ENCODE results near the gene PDCD11.
A peak's percentile ranks its signal among the peaks of the same experiment; 100 is the strongest.

The PDCD11 gene

DNA sequence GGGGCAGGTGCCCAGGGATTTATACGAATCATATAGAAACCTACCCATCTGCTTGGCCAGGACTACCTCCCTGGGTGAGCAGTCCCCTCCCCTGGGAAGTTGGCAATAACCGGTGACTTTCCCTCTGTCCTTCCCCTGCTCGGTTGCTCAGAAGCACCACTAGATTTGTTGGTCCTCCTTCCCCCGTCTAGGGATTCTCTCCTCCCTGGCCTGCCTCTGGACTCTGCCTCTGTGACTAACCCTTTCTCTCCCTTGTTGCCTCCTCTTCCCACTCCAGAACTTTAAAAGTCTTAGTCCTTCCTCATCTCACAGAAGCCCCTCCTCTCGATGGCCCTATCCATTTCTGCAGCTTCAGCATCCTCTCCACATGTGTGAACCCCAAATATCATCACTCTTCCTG lies 72.8 kb downstream of the PDCD11 start:
- POLR2A ChIA-PET = no interaction called here
- DNase-seq (ENCODE audit: extremely low spot score) = no peak
- CTCF ChIA-PET = interaction anchor here (0.7 kb wide), 1 partner anchor 12 kb away, joined by 3 read pairs; no protein-coding TSS in a partner anchor
- no peak for TF ChIP-seq FOXM1 (IDR thresholded peaks at IDR 0.05; ENCODE audit: borderline replicate concordance)
- TF ChIP-seq BHLHE40 (IDR thresholded peaks at IDR 0.05; ENCODE audit: borderline replicate concordance) = no peak
- TF ChIP-seq ARNT (IDR thresholded peaks at IDR 0.05) = no peak
- TF ChIP-seq FOXA1 (IDR thresholded peaks at IDR 0.05) = no peak
- TF ChIP-seq, protein P1, sequence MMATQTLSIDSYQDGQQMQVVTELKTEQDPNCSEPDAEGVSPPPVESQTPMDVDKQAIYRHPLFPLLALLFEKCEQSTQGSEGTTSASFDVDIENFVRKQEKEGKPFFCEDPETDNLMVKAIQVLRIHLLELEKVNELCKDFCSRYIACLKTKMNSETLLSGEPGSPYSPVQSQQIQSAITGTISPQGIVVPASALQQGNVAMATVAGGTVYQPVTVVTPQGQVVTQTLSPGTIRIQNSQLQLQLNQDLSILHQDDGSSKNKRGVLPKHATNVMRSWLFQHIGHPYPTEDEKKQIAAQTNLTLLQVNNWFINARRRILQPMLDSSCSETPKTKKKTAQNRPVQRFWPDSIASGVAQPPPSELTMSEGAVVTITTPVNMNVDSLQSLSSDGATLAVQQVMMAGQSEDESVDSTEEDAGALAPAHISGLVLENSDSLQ (IDR thresholded peaks at IDR 0.05) = no peak
- TF ChIP-seq LEF1 (IDR thresholded peaks at IDR 0.05; ENCODE audit: borderline replicate concordance) = no peak
- TF ChIP-seq ELF4 (IDR thresholded peaks at IDR 0.05) = no peak
- no peak for TF ChIP-seq NFRKB (IDR thresholded peaks at IDR 0.05)
- no peak for TF ChIP-seq FOXK2 (IDR thresholded peaks at IDR 0.05)
- TF ChIP-seq SP1 (IDR thresholded peaks at IDR 0.05) = no peak
- no peak for TF ChIP-seq ZNF384 (IDR thresholded peaks at IDR 0.05)
- TF ChIP-seq HDGF (IDR thresholded peaks at IDR 0.05; ENCODE audit: borderline replicate concordance) = no peak
- TF ChIP-seq L3MBTL2 (conservative IDR thresholded peaks at IDR 0.05) = no peak
- no peak for TF ChIP-seq CTBP1 (IDR thresholded peaks at IDR 0.05; ENCODE audit: borderline replicate concordance)
- TF ChIP-seq SUZ12 (IDR thresholded peaks at IDR 0.05) = no peak

DNA sequence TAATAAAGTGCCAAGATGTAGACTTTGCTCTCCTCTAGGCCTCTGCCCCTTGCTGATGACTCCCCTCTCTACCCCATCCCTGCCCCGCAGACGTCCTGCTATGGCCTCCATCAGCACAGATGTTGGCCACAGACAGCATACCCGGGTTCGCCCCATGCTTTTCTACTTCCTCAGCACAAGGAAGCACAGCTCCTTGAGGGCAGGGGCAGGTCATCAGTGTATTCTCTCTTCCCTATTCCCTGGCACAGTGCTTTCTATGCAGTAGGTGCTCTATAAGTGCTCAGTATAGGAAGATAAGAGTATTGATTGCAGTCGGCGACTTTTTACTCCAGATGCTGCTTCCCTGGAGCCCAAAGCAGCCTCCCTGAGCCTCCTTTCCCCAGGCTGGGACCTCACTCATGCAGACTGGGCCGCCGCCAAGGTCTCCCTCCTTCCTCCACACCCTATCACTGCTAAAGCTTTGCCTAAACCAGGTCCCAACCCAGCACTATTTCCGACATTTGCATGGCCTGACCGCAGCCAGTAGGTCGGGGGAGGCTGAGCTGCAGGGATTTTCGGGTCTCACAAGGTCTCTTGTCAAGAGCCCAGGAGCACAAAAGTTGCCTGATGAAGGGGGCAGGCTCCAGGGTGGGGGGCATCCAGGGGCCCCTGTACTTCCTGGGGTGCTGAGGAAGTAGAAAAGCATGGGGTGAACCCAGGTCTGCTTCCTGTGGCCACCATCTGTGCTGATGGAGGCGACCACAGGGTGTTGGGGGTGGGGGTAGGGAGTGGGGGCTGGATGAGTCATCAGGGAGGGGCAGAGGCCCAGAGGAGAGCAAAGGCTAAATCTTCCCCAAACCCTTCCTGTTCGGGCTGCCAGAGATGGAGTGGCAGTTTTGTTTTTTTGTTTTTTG lies 74.6 kb downstream of the PDCD11 start:
- ChIA-PET POLR2A (no interaction called here), CTCF (interaction anchor here (0.7 kb wide), 1 partner anchor 18 kb away, joined by 3 read pairs; no protein-coding TSS in a partner anchor)
- TF ChIP-seq NFRKB (IDR thresholded peaks at IDR 0.05) (no peak), SUZ12 (IDR thresholded peaks at IDR 0.05) (no peak), TARDBP (IDR thresholded peaks at IDR 0.05) (no peak)
- no peak for DNase-seq (ENCODE audit: extremely low spot score)

DNA sequence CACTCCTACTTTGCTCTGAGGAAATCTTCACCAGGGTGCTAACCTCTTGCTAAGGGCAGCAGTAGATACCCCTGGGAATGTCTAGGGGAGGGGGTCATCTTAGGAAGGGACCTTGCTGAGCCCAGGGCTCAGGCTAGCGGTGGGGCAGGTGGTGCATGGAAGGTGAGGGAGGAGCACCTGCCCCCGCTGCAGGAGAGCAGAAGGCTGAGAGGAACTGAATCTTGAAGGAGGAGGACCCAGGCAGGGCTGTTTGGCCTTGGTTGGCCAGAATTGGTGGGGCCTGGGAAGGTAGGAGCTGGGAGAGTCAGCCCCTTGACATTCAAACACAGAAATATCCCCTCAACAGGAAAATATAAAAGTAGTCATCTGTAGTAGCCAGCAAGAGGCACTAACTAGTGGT lies 75.6 kb downstream of the PDCD11 start:
- ChIA-PET CTCF (interaction anchor here (1.5 kb wide), 1 partner anchor 14 kb away, joined by 4 read pairs; no protein-coding TSS in a partner anchor), POLR2A (no interaction called here)
- TF ChIP-seq TARDBP (IDR thresholded peaks at IDR 0.05) = no peak
- TF ChIP-seq, protein P1 (IDR thresholded peaks at IDR 0.05) = no peak
- DNase-seq (ENCODE audit: extremely low spot score) = no peak

DNA sequence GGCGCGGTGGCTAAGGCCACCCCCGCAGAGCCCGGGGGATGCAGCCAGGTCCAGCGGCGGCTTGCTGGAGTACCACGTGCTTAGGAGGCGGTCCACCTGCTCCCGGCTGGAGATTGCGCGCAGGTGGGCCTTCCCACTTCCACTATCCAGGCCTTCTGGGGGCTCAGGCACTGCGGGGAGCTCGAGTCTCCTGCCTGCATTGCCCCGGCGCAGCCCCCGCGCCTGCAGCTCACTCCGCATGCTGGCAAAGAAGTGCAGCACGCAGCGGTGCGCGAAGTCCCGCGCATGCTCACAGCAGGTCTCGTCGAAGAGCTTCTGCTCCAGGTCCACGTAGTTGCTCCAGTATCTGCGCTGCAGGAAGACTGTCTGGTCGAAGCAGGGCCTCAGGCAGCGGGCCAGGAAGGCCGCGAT lies 76.8 kb downstream of the PDCD11 start:
- DNase-seq (ENCODE audit: extremely low spot score) = no peak
- ChIA-PET POLR2A (no interaction called here), CTCF (interaction anchor here (1.5 kb wide), 1 partner anchor 12 kb away, joined by 4 read pairs; no protein-coding TSS in a partner anchor)
- TF ChIP-seq BHLHE40 (IDR thresholded peaks at IDR 0.05; ENCODE audit: borderline replicate concordance) (no peak), ZNF384 (IDR thresholded peaks at IDR 0.05) (no peak), CTBP1 (IDR thresholded peaks at IDR 0.05; ENCODE audit: borderline replicate concordance) (no peak), TARDBP (IDR thresholded peaks at IDR 0.05) (no peak), ELF4 (IDR thresholded peaks at IDR 0.05) (no peak)

DNA sequence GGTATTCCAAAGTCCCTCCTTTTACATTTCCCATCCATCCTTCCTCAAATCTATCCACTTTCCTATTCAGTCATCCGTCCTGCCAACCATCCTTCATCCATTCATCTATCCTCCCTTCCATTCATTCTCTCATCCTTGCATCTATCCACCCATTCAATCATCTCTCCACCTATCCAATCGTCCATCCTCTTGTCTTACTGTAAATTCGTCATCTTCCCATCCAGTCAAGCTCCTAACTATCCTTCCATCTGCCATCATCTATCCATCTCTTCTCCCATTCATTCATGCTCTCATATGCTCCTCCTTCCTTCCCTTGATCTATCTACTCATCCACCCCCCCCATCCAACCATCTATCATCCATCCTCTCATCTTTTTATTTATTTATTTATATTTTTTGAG lies 77.7 kb downstream of the PDCD11 start:
- TF ChIP-seq ZNF384 (IDR thresholded peaks at IDR 0.05) = no peak
- no peak for TF ChIP-seq SUZ12 (IDR thresholded peaks at IDR 0.05)
- no peak for TF ChIP-seq FOXK2 (IDR thresholded peaks at IDR 0.05)
- no peak for TF ChIP-seq L3MBTL2 (conservative IDR thresholded peaks at IDR 0.05)
- no peak for TF ChIP-seq NFRKB (IDR thresholded peaks at IDR 0.05)
- no peak for TF ChIP-seq TARDBP (IDR thresholded peaks at IDR 0.05)
- TF ChIP-seq SP1 (IDR thresholded peaks at IDR 0.05) = no peak
- TF ChIP-seq LEF1 (IDR thresholded peaks at IDR 0.05; ENCODE audit: borderline replicate concordance) = no peak
- TF ChIP-seq FOXM1 (IDR thresholded peaks at IDR 0.05; ENCODE audit: borderline replicate concordance) = no peak
- no peak for TF ChIP-seq CTBP1 (IDR thresholded peaks at IDR 0.05; ENCODE audit: borderline replicate concordance)
- POLR2A ChIA-PET = no interaction called here
- CTCF ChIA-PET = interaction anchor here (0.6 kb wide), 1 partner anchor 53 kb away, joined by 4 read pairs; no protein-coding TSS in a partner anchor
- DNase-seq (ENCODE audit: extremely low spot score) = no peak

DNA sequence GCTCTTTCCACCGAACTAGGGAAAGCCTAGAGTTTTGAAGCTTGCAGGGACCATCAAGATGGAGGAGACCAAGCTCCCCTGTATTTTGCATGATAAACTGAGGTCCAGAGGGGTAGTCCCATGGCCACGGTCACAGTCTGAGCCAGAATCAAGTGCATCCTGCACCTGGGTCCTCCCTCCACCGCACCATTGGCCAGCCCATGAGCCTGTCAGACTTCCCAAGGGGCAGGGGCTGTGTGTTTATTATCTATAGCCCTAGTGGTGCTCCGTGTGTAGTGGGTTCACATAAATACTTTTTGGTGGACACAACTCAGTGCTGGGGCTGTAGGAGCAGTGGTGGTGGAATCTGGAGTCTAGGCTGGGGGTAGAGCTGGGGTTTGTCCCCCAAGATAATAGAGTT lies 79.0 kb downstream of the PDCD11 start:
- TF ChIP-seq SP1 (IDR thresholded peaks at IDR 0.05) = no peak
- TF ChIP-seq, protein P1 (IDR thresholded peaks at IDR 0.05) = 0 out of 2 replicates have a peak, but pooled peaks have one; percentile 20
- no peak for DNase-seq (ENCODE audit: extremely low spot score)
- ChIA-PET CTCF (interaction anchor here (1.3 to 1.6 kb wide), 2 partner anchors 9 to 13 kb away, joined by 4 to 6 read pairs; no protein-coding TSS in a partner anchor), POLR2A (interaction anchor here (1.1 kb wide), 1 partner anchor 16 kb away, joined by 3 read pairs; no protein-coding TSS in a partner anchor)
